ENCODE results near the gene SERPINF2.

- no peak for TF ChIP-seq POLR2A (IDR thresholded peaks at IDR 0.05)
- TF ChIP-seq POLR2AphosphoS5 (IDR thresholded peaks at IDR 0.05), result no peak
Measured at GRCh38 chr17:1797323-1797722, 54.7 kb downstream of the SERPINF2 start.

Data from breast epithelium (tissue), 3 donors.